HG03342 (cell line): ENCODE data around the gene FBRS.
A peak's percentile ranks its signal among the peaks of the same experiment; 100 is the strongest.
"Not testable (repeated sequence)": the region's sequence is repeated elsewhere in the genome, so short reads cannot be mapped to it uniquely, and the experiment has no call there.

ENCODE experiments used
- ATAC-seq: cut with Tn5 transposase; IDR thresholded peaks from one replicate; pipeline ENCODE4 v1.9.1; 2021; ENCODE audit warnings: mild to moderate bottlenecking, moderate library complexity; ENCODE audit not compliant: unreplicated experiment

FBRS gene

DNA sequence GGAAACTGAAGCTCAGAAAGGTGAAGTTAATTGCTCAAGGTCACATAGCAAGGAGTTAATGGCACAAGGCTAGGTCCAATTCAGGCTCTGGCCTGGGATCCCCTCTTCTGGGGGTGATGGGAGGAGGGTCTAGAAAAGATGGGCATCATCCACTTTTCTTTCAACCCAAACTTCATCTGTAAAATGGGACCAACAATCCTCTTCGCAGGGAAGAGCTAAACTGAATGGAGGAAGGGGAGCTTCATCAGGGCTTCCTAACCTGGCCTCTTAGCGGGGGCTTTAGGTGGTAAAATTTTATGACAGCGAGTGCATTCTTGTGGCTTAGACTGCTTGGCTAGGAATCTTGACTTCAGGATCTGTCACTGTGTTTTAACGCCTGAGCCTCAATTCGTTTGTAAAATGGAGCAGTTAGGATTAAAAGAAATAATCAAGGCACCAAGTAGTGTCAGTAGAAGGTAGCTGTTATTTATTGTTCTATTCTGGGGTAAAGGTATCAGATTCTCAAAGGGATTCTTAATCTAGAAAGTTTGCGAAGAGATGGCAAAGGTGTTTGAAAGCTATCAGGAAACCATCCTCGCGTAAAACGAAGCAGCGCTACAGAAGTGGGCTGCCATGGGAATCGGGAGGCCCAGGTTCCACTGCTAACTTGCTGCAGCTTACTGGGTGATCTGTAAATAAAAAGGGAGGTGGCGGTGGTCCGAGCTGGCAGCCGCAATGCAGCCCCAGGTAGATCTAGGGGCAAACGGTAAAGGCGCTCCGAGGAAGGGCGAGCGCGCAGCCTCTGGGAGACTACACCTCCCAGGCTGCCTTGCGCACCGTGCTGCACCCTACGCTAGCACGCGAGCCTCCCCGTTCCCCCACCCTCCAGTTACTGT lies 39.3 kb downstream of the FBRS start:
- ATAC-seq, result peak; percentile 82

DNA sequence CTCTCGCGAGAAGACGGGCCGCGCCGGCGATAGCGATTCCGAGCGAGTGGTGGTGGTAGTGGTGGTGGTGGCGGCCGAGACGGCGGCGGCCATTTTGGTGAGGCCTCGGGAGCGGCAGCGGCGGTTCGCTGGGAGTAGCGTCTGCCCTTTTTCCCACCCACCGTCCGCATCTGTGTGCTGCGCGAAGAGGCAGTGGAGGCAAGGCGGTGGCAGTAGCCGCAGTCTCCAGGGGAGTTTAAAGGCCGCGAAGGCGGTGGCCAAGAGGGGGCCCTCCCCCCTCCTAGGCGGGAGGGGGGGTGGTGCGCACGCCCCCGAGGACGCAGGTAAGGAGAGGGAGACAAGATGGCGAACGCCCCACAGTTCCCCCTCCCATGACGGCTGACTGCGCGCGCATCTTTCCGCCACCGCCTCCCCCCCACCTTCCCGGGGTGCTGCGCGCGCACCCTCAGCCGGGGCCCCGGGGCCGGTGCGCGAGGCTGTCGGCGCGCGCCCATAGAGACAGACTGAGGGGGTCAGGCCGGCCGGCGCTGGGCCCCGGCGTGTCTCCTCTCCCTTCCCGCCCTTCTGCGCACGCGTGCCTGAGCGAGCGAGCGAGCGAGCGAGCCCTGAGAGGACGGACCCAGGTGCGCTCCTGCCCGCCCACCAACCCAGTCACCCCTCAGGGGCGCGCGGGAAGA lies 40.0 kb downstream of the FBRS start:
- peak; percentile 59 for ATAC-seq

DNA sequence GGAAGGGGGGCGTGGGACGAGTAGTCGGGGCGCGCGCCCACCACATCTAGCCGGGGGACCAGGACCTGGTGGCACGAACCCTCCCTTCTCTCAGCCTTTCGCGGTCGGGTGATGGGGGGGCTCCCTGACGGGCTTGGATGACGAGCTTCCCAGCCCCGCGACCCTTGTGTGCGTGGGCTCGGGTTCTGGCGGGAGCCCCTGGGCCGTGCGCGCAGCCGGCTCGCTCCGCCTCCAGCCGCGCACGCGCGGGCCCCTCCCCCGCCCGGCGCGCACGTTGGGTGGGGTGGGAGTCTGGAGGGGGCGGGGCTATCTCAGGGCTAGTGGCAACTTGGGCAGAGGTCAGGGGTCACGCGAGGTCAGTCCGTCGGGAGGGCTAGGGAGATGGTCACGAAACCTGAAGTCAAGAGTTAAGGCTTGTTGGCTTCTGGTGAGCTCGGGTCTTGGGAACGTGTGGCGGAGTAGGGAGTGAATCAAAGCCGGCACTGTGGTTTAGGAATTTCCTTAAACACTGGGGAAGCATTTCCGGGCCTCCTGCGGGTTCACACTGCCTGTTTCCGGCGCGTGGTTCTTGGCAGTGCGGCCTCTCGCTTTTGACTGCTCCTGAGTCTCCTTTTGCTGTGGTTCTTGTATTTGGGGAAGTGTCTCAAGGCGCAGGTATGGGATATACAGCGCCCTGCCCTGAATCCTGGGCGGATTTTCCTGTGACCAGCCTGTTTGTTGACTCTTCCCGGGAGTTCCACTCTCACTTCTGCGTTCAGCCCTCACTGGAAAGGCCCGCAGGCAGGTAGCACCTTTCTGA lies 40.8 kb downstream of the FBRS start, which contains the start of gene SRCAP:
Gene SRCAP (plus strand): TSS at position 356 of the 799 bp plus-strand sequence. CDS start 1,654 bp downstream, outside the sequence.
- peak; percentile 31 for ATAC-seq

DNA sequence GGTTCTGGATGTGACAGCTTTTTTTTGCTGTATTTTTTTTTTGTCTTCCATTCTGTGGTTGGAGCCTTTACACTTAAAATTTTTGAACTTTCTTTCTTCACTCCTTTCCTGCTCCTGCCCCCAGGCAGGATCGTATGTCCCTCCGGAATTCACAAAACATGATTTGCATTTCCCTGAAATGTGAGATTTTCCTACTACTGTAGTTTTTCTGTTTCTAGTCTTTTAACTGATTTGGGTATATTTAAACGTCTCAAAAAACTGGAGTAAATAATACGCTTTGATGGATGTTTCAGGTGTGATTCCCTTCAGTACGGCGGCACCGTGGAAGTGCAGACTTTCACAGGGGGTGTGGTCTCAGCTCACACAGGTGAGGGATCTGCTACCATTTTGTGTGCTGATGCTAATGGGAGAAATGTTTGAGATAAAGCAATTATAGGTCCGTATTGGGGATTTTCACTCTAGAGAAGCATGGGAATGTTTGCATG lies 41.4 kb downstream of the FBRS start:
- ATAC-seq, result no peak

DNA sequence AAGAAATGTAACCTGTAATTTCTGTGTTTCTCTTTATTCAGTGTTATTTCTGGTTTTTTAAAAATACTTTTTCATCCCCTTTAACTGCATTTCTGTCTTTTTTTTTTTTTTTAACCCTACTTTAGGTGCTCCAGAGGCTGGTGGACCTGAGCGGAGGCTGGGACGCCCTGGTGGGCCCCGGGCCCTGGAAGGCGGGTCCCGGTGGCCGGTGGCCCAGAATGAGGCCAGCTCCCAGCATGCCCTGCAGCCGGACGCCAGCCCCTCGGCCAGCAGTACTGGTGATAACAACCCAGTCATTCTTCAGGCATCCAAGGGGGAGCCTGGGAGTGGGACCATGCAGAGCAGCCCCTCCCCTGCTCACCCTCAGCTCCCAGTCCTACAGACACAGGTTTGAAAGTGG lies 42.3 kb downstream of the FBRS start:
- no peak for ATAC-seq

DNA sequence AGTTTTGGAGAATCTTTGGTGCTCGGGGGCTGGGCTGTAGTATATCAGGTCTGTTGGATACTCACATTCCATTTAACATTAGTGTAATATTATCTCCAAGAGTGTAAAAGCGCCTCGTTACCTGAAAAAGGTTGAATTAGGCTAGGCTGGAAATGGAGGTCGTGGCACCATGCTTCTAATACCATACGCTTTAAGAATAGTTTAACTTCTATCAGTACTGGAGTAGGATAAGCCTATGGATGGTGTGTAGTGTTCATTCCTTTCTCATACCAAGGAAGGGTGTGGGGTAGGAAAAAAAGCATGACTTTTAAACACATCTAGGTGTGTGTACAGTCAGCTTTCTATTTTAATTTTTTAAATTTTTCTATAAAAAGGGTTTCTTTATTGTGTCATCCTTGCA lies 42.7 kb downstream of the FBRS start:
- no peak for ATAC-seq

DNA sequence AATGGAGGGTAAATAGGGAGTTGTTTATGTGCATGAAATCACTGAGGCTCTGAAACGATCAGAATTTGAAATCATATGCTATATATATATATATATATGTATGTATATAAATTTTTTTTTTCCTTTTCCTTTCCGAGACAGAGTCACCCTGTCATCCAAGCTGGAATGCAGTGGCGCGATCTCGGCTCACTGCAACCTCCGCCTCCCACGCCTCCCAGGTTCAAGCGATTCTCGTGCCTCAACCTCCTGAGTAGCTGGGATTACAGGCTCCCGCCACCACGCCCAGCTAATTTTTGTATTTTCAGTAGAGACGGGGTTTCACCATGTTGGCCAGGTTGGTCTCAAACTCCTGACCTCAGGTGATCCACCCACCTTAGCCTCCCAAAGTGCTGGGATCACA lies 44.8 kb downstream of the FBRS start:
- not testable (repeated sequence) for ATAC-seq

DNA sequence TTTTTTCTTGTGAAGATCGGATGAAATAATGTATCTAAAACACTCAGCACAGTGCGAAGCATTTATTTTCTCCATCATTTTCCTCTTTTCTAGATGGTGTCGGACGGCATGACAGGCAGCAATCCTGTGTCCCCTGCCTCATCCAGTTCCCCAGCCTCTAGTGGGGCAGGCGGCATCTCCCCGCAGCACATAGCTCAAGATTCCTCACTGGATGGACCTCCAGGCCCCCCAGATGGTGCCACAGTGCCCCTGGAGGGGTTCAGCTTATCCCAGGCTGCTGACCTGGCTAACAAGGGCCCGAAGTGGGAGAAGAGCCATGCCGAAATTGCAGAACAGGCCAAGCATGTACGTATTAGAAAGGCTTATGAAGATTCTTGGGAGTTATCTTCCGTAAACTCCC lies 45.7 kb downstream of the FBRS start:
- ATAC-seq, result no peak

DNA sequence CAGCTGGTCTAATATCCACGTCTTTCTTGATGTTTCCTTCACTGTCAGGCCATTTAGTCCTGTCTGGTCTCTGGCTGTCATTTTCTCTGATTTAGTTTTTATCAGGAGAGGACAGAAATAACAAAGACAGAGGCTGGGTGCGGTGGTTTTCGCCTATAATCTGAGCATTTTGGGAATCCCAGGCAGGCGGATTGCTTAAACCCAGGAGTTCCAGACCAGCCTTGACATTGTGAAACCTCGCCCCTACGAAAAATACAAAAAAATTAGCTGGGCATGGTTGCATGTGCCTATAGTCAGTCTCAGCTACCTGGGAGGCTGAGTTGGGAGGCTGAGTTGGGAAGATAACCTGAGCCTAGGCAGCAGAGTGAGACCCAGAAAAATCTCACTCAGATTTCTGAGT lies 47.8 kb downstream of the FBRS start:
- ATAC-seq, result no peak

DNA sequence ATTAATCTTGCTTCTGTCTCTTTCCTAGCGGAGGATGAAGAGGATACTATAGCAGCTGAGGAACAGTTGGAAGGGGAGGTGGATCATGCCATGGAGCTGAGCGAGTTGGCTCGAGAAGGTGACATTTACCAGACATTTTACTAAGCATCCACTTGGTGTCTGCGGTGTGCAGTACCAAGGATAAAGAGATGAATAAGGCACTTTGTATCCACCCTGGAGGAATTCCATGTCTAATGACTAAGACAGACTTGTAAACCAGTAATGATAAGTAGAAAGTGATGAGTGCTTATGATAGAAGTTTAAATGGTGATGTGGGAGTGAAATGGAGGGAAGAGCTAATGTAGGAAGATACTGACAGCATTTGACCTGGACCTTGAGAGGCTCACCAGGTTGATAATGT lies 52.7 kb downstream of the FBRS start:
- no peak for ATAC-seq

DNA sequence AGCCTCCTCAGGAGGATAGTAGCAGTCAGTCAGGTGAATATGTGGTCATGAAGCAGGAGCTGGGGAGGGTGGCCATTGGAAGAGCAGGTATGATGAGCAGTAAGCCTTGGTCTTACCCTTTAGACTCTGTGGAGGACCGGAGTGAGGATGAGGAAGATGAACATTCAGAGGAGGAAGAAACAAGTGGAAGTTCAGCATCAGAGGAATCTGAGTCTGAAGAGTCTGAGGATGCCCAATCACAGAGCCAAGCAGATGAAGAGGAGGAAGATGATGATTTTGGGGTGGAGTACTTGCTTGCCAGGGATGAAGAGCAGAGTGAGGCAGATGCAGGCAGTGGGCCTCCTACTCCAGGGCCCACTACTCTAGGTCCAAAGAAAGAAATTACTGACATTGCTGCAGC lies 53.5 kb downstream of the FBRS start:
- ATAC-seq, result no peak

DNA sequence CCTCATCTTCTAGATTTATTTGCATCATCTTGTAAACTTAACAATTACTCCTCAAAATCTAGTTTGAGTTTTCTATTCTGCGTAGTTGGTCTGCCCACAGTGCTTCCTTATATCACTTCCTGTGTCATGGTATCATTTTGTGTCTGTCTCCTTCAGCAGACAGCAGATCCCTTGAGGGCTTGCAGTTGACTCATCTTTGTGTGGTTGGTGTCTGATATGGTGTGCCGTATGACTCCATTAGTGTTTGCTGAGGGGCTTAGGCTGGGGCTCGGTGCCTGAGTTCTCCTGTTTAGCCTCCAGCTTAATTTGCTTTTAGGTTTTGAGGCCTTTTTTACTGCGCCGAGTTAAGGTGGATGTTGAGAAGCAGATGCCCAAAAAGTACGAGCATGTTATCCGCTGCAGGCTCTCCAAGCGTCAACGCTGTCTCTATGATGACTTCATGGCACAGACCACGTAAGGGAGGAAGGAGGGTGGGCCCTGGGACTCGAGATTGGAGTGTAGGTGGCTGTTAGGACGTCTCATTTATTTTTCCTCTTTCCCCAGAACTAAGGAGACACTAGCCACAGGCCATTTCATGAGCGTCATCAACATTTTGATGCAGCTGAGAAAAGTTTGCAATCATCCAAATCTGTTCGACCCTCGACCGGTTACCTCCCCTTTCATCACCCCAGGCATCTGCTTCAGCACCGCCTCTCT lies 57.7 kb downstream of the FBRS start:
- ATAC-seq, result no peak

DNA sequence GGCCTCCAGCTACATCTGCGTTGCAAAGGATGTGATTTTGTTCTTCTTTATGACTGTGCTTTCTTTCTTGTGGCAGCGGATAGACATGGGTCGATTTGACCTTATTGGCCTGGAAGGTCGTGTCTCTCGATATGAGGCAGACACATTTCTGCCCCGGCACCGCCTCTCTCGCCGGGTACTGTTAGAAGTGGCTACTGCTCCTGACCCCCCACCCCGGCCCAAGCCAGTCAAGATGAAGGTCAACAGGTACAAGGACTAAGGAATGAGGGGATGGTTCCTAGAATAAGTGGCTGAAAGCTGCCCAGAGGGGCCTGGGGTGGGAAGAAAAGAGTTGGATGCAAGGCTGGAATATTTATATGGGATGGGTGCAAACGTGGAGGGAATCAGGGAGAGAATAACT lies 61.9 kb downstream of the FBRS start:
- no peak for ATAC-seq
